Neuronal stem cell (in vitro differentiated cells): Measurements from ENCODE around the gene SIMC1.
"Not testable (repeated sequence)": the region's sequence is repeated elsewhere in the genome, so short reads cannot be mapped to it uniquely, and the experiment has no call there.

Experiments used
- DNase-seq: peaks from one replicate; pipeline ENCODE4 v3.0.0-alpha.2; 2013; ENCODE audit warnings: low spot score
- H2AFZ ChIP-seq: one replicate; pipeline ENCODE4 v1.6.1; 2013; ENCODE audit warnings: mild to moderate bottlenecking, low read length, inconsistent platforms
- H2AK5ac ChIP-seq: 2 replicates; pipeline ENCODE4 v1.6.1; 2013; ENCODE audit warnings: low read depth, mild to moderate bottlenecking, inconsistent platforms, low read length, moderate library complexity, mixed read lengths
- H2BK120ac ChIP-seq: 2 replicates; pipeline ENCODE4 v1.6.1; 2013; ENCODE audit warnings: low read depth, mild to moderate bottlenecking, inconsistent platforms, low read length, moderate library complexity, mixed read lengths
- H2BK12ac ChIP-seq: one replicate; pipeline ENCODE4 v1.6.1; 2013; ENCODE audit warnings: low read length, inconsistent platforms
- H2BK15ac ChIP-seq: 2 replicates; pipeline ENCODE4 v1.6.1; 2013; ENCODE audit warnings: mild to moderate bottlenecking, low read length, inconsistent platforms, mixed read lengths
- H2BK5ac ChIP-seq: one replicate; pipeline ENCODE4 v1.6.1; 2013; ENCODE audit warnings: inconsistent platforms, mild to moderate bottlenecking, low read length, moderate library complexity
- H3K14ac ChIP-seq: one replicate; pipeline ENCODE4 v1.6.1; 2013; ENCODE audit warnings: low read length, inconsistent platforms
- H3K18ac ChIP-seq: 2 replicates; pipeline ENCODE4 v1.6.1; 2013; ENCODE audit warnings: low read length, inconsistent platforms
- H3K23ac ChIP-seq: 2 replicates; pipeline ENCODE4 v1.6.1; 2013; ENCODE audit warnings: low read depth, mild to moderate bottlenecking, mixed read lengths, low read length, inconsistent platforms; ENCODE audit not compliant: poor library complexity
- H3K27ac ChIP-seq: replicated peaks from 3 replicates; pipeline ENCODE4 v1.5.1; 2013; ENCODE audit warnings: low read length, inconsistent platforms
- H3K27me3 ChIP-seq, 3 experiments: 2 replicates each; pipeline ENCODE4 v1.6.1; 2013; ENCODE audit warnings: low read length in 3 of 3, mild to moderate bottlenecking in 2 of 3, inconsistent platforms in 1 of 3, low read depth in 1 of 3, mixed read lengths in 1 of 3, moderate library complexity in 1 of 3; ENCODE audit not compliant: control insufficient read depth in 3 of 3, insufficient read depth in 3 of 3
- H3K36me3 ChIP-seq, 2 donors: replicated peaks in 1 of 2; 2 replicates each; pipeline ENCODE4 v1.6.1; 2013; ENCODE audit warnings: low read length in 2 of 2; ENCODE audit not compliant: control insufficient read depth in 2 of 2, insufficient read depth in 2 of 2
- H3K4ac ChIP-seq: 2 replicates; pipeline ENCODE4 v1.6.1; 2013; ENCODE audit warnings: inconsistent platforms, mild to moderate bottlenecking, low read length, moderate library complexity
- H3K4me1 ChIP-seq, 2 donors: 1 replicate in 1 of 2; 2 replicates in 1 of 2; pipeline ENCODE4 v1.6.1; 2013; ENCODE audit warnings: low read length in 2 of 2, low read depth in 1 of 2; ENCODE audit not compliant: control insufficient read depth in 2 of 2, insufficient read depth in 1 of 2
- H3K4me2 ChIP-seq: one replicate; pipeline ENCODE4 v1.6.1; 2013; ENCODE audit warnings: mild to moderate bottlenecking, low read length, inconsistent platforms; ENCODE audit not compliant: insufficient read depth, poor library complexity, severe bottlenecking
- H3K4me3 ChIP-seq, 2 donors: 2 replicates each; pipeline ENCODE4 v1.5.1; 2013; ENCODE audit warnings: low read length in 2 of 2, mild to moderate bottlenecking in 2 of 2, inconsistent platforms in 1 of 2, moderate library complexity in 1 of 2
- H3K79me1 ChIP-seq: one replicate; pipeline ENCODE4 v1.6.1; 2013; ENCODE audit warnings: low read depth, mild to moderate bottlenecking, inconsistent platforms, low read length, moderate library complexity
- H3K9ac ChIP-seq: one replicate; pipeline ENCODE4 v1.6.1; 2013; ENCODE audit warnings: mild to moderate bottlenecking, low read depth, low read length, inconsistent platforms; ENCODE audit not compliant: poor library complexity
- H3K9me3 ChIP-seq, 2 donors: replicated peaks in 1 of 2; 2 replicates each; pipeline versions ENCODE3 to v1.6.1; 2013; ENCODE audit warnings: low read length in 2 of 2, mild to moderate bottlenecking in 2 of 2, inconsistent platforms in 1 of 2, low read depth in 1 of 2, mixed read lengths in 1 of 2, moderate library complexity in 1 of 2; ENCODE audit not compliant: control insufficient read depth in 2 of 2, insufficient read depth in 1 of 2
- H4K8ac ChIP-seq: one replicate; pipeline ENCODE4 v1.6.1; 2013; ENCODE audit warnings: low read depth, mild to moderate bottlenecking, inconsistent platforms, low read length, moderate library complexity
- H4K91ac ChIP-seq: one replicate; pipeline ENCODE4 v1.6.1; 2013; ENCODE audit warnings: low read length, low read depth, mild to moderate bottlenecking, inconsistent platforms; ENCODE audit not compliant: poor library complexity
- WGBS, 2 donors: extraction: QIAGEN DNeasy Blood & Tissue Kit; methylation state at CpG; one replicate each; pipeline ENCODE4 v1.1.7; 2013; ENCODE audit warnings: missing lambda C conversion rate in 2 of 2, mixed read lengths in 1 of 2; ENCODE audit not compliant: insufficient read length in 2 of 2, insufficient replicate concordance in 1 of 2; ENCODE audit errors: extremely low coverage in 2 of 2; 5-methylcytosine and 5-hydroxymethylcytosine counted together

Gene SIMC1

GRCh38 chr5:176257871-176258505 is 19.8 kb downstream of the SIMC1 start:
- H3K4ac ChIP-seq, H2BK15ac ChIP-seq, H3K4me3 ChIP-seq, H3K9me3 ChIP-seq, H2BK5ac ChIP-seq, H4K91ac ChIP-seq, H2AFZ ChIP-seq, H3K79me1 ChIP-seq, H2AK5ac ChIP-seq, H3K27ac ChIP-seq, H3K4me1 ChIP-seq, H3K9ac ChIP-seq, H4K8ac ChIP-seq, H2BK120ac ChIP-seq, H3K4me2 ChIP-seq, H3K18ac ChIP-seq, H3K23ac ChIP-seq, H2BK12ac ChIP-seq, DNase-seq, H3K14ac ChIP-seq, H3K27me3 ChIP-seq, H3K36me3 ChIP-seq: not testable (repeated sequence)
- WGBS, 2 donors, result no CpG with 5 or more reads among the region's 5 CpGs

DNA sequence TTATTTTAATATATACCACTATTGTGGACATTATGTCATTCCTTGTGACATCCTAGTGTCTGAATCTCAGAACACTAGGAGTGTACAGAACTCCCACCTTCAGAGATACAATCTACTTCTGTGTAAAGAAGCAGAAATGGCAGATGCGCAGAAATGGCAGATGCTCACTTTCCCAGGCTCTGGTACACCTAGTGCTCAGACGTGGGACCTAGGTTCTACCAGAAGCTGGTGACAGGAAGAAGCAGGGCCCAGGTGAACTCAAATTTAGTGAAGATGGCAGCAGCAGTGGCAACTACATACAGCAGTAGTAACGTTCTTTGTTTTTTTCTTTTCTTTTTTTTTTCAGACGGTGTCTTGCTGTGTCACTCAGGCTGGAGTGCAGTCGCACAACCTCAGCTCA is 22.5 kb downstream of the SIMC1 start:
- not testable (repeated sequence) for H2BK15ac ChIP-seq, H3K4me2 ChIP-seq, H3K27ac ChIP-seq, H2AK5ac ChIP-seq, H2BK5ac ChIP-seq, H3K18ac ChIP-seq, H3K36me3 ChIP-seq, H3K27me3 ChIP-seq, H4K8ac ChIP-seq, DNase-seq, H3K79me1 ChIP-seq, H2BK120ac ChIP-seq, H3K4me3 ChIP-seq, H2AFZ ChIP-seq, H3K14ac ChIP-seq, H4K91ac ChIP-seq, H3K9ac ChIP-seq, H2BK12ac ChIP-seq, H3K9me3 ChIP-seq, H3K4ac ChIP-seq, H3K4me1 ChIP-seq, H3K23ac ChIP-seq
- WGBS, 2 donors, result no CpG with 5 or more reads among the region's 5 CpGs

DNA sequence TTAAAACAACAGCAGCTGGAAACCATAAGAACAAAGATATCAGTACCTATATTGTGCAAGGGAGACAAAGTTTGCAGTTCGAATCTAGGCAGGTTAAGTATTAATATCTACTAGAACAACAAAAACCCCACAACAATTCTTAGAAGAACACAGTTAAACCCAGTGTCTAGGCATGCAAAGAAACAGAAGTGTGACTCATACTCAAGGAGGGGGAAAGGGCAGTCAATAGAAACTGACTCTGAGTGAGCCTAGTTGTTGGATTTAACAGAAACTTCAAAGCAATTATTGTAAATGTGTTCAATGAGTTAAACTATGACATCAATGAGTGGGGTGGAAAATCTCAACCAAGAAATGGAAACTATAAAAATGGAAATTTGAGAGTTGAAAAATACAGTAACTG is 28.2 kb downstream of the SIMC1 start:
- H2AK5ac ChIP-seq, H2BK5ac ChIP-seq, H3K23ac ChIP-seq, H3K14ac ChIP-seq, DNase-seq, H3K4me2 ChIP-seq, H3K36me3 ChIP-seq, H3K18ac ChIP-seq, H4K91ac ChIP-seq, H3K79me1 ChIP-seq, H3K4me1 ChIP-seq, H3K27me3 ChIP-seq, H3K4ac ChIP-seq, H3K9me3 ChIP-seq, H2BK12ac ChIP-seq, H3K9ac ChIP-seq, H3K4me3 ChIP-seq, H2AFZ ChIP-seq, H4K8ac ChIP-seq, H2BK120ac ChIP-seq, H3K27ac ChIP-seq, H2BK15ac ChIP-seq: not testable (repeated sequence)
- WGBS, 2 donors, result no CpG with 5 or more reads among the region's 1 CpG

DNA sequence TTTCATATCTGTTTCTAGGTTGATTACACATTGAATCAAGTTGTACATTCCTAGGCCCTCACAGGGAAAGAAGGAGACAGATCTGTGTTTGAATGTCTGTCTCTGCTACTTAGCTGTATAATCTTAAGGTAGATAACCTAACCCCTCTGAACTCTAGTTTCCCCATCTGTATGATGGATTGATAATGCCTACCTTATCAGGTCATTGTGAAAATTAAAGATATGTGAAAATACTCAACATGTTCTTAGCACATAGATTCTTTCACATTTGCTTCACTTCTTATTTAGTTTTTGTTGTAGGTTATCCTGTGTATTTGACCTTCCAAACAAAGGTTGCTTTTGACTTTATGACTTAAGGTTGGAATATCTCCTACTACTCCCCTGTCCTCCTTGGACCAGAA is 50.8 kb downstream of the SIMC1 start:
- not testable (repeated sequence) for H2BK120ac ChIP-seq, H2BK12ac ChIP-seq, H3K18ac ChIP-seq, DNase-seq, H3K9me3 ChIP-seq, H3K79me1 ChIP-seq, H3K27me3 ChIP-seq, H4K91ac ChIP-seq, H3K4me2 ChIP-seq, H3K4ac ChIP-seq, H4K8ac ChIP-seq, H2AFZ ChIP-seq, H3K14ac ChIP-seq, H2BK15ac ChIP-seq, H3K27ac ChIP-seq, H3K23ac ChIP-seq, H3K4me1 ChIP-seq, H2BK5ac ChIP-seq, H3K9ac ChIP-seq, H3K4me3 ChIP-seq, H2AK5ac ChIP-seq
- H3K36me3 ChIP-seq, result peaks cover 0 to 12% of the 10 kb centered on the region in 2 donors
